ENCODE data around the gene INPP1. TPM values are rescaled to one million over a fixed set of nuclear protein-coding genes. Genes with fewer than 3 reads are reported as not detected.

Gene INPP1
- total RNA-seq, 2 experiments from 2014 or later, result not detected

- no peak for DNase-seq (ENCODE audit: low spot score)
- ChIA-PET POLR2A (interaction anchor here (1.1 kb wide), 1 partner anchor 183 kb away, joined by 3 read pairs; no protein-coding TSS in a partner anchor), CTCF (ENCODE audit: unreplicated experiment) (no interaction called here)
- intact Hi-C loops (cut with micrococcal nuclease; ENCODE audit: unreplicated experiment), result no loop called here
- no peak overlapping the region for H3K4me2 ChIP-seq (ENCODE audit: low read length)
- H3K36me3 ChIP-seq (ENCODE audit: insufficient read depth, low read length), result no peaks in the 10 kb centered on the region
- no peak overlapping the region for H2AFZ ChIP-seq (ENCODE audit: low read length)
- no peak overlapping the region for H3K27ac ChIP-seq (ENCODE audit: low read depth, low read length, poor library complexity, severe bottlenecking)
- no peaks in the 10 kb centered on the region for H3K9me2 ChIP-seq (ENCODE audit: insufficient read depth, low read length)
- TF ChIP-seq CTCF (conservative IDR thresholded peaks at IDR 0.05; ENCODE audit: low read length) (no peak), EZH2phosphoT487 (IDR thresholded peaks at IDR 0.05; ENCODE audit: borderline replicate concordance, low read depth, low read length) (no peak)
- H3K9me3 ChIP-seq (ENCODE audit: low read length), result no peaks in the 10 kb centered on the region
- H3K4me3 ChIP-seq (ENCODE audit: low read depth, low read length, poor library complexity, severe bottlenecking), result no peak overlapping the region
- BruUV-seq (replicated peaks), result no TSS peak
- no peaks in the 10 kb centered on the region for H4K20me1 ChIP-seq (ENCODE audit: insufficient read depth, low read length)
- no peaks in the 10 kb centered on the region for H3K79me2 ChIP-seq (ENCODE audit: insufficient read depth, low read depth, low read length)
- no peaks in the 10 kb centered on the region for H3K4me1 ChIP-seq (ENCODE audit: insufficient read depth, low read length, poor library complexity, severe bottlenecking)
Observed at GRCh38 chr2:190340369-190340768, 3.0 kb upstream of the INPP1 start.

GRCh38 chr2:190342611-190343010 is 778 bp upstream of the INPP1 start:
- Histone ChIP-seq H3K79me2 (ENCODE audit: insufficient read depth, low read depth, low read length) (no peaks in the 10 kb centered on the region), H4K20me1 (ENCODE audit: insufficient read depth, low read length) (no peaks in the 10 kb centered on the region), H3K9me3 (ENCODE audit: low read length) (no peaks in the 10 kb centered on the region), H3K4me3 (ENCODE audit: low read depth, low read length, poor library complexity, severe bottlenecking) (no peak overlapping the region), H2AFZ (ENCODE audit: low read length) (no peak overlapping the region), H3K9me2 (ENCODE audit: insufficient read depth, low read length) (no peaks in the 10 kb centered on the region), H3K27ac (ENCODE audit: low read depth, low read length, poor library complexity, severe bottlenecking) (no peak overlapping the region), H3K4me2 (ENCODE audit: low read length) (no peak overlapping the region), H3K36me3 (ENCODE audit: insufficient read depth, low read length) (no peaks in the 10 kb centered on the region), H3K4me1 (ENCODE audit: insufficient read depth, low read length, poor library complexity, severe bottlenecking) (no peaks in the 10 kb centered on the region)
- TF ChIP-seq CTCF (conservative IDR thresholded peaks at IDR 0.05; ENCODE audit: low read length), result no peak
- TF ChIP-seq EZH2phosphoT487 (IDR thresholded peaks at IDR 0.05; ENCODE audit: borderline replicate concordance, low read depth, low read length), result no peak
- BruUV-seq (replicated peaks), result no TSS peak
- DNase-seq (ENCODE audit: low spot score), result no peak
- intact Hi-C loops (cut with micrococcal nuclease; ENCODE audit: unreplicated experiment), result no loop called here
- POLR2A ChIA-PET, result no interaction called here
- CTCF ChIA-PET (ENCODE audit: unreplicated experiment), result no interaction called here

GRCh38 chr2:190343089-190343535 is 277 bp upstream of the INPP1 start:
- Histone ChIP-seq H3K4me1 (ENCODE audit: insufficient read depth, low read length, poor library complexity, severe bottlenecking) (no peaks in the 10 kb centered on the region), H3K27ac (ENCODE audit: low read depth, low read length, poor library complexity, severe bottlenecking) (no peak overlapping the region), H3K36me3 (ENCODE audit: insufficient read depth, low read length) (no peaks in the 10 kb centered on the region), H4K20me1 (ENCODE audit: insufficient read depth, low read length) (no peaks in the 10 kb centered on the region), H3K9me3 (ENCODE audit: low read length) (no peaks in the 10 kb centered on the region), H3K4me3 (ENCODE audit: low read depth, low read length, poor library complexity, severe bottlenecking) (no peak overlapping the region), H2AFZ (ENCODE audit: low read length) (peak overlapping the region; percentile 37; the same call in 1 of the 2 replicates), H3K79me2 (ENCODE audit: insufficient read depth, low read depth, low read length) (no peaks in the 10 kb centered on the region), H3K4me2 (ENCODE audit: low read length) (peak overlapping the region; percentile 52), H3K9me2 (ENCODE audit: insufficient read depth, low read length) (no peaks in the 10 kb centered on the region)
- CTCF ChIA-PET (ENCODE audit: unreplicated experiment), result no interaction called here
- no peak for DNase-seq (ENCODE audit: low spot score)
- TF ChIP-seq EZH2phosphoT487 (IDR thresholded peaks at IDR 0.05; ENCODE audit: borderline replicate concordance, low read depth, low read length) (no peak), CTCF (conservative IDR thresholded peaks at IDR 0.05; ENCODE audit: low read length) (no peak)
- intact Hi-C loops (cut with micrococcal nuclease; ENCODE audit: unreplicated experiment), result no loop called here
- POLR2A ChIA-PET, result no interaction called here
- no TSS peak for BruUV-seq (replicated peaks)

All from OCI-LY7 (cell line).